ENCODE measurements around the gene ARHGAP32.

Gene ARHGAP32

DNA sequence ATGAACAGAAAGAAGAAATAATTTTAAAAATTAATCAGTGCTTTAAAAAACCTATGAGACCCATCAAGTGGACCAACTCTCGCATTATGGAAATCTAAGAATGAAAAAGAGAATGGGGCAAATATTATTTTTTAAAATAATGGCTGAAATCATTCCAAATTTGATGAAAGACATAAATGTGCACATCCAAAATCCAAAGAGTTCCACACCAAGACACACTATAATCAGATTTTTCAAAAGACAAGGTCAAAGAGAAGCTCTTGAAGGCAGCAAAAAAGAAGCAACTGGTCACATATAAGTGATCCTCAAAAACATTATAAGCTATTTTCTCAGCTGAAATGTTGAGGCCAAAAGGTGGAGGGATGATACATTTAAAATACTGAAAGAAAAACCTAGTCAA is 85.3 kb downstream of the ARHGAP32 start:
- no peak for DNase-seq

GRCh38 chr11:129102756-129103155 is 89.4 kb downstream of the ARHGAP32 start:
- no peak for DNase-seq

DNA sequence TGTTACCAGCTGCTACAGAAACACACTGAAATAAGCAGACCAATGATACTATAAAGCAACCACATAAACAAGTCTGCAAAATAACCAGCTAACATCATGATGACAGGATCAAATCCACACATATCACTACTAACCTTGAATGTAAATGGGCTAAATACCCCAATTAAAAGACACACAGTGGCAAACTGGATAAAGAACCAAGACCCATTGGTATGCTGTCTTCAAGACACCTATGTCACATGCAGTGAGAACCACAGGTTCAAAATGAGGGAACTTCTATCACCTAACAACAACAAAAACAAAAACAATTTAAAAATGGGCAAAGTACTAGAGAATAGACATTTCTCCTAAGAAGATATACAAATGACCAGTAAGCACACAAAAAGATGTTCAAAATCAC is 89.9 kb downstream of the ARHGAP32 start:
- no peak for DNase-seq

- DNase-seq, result no peak
These were observed 98.8 kb downstream of the ARHGAP32 start for GRCh38 chr11:129093283-129093682.

DNA sequence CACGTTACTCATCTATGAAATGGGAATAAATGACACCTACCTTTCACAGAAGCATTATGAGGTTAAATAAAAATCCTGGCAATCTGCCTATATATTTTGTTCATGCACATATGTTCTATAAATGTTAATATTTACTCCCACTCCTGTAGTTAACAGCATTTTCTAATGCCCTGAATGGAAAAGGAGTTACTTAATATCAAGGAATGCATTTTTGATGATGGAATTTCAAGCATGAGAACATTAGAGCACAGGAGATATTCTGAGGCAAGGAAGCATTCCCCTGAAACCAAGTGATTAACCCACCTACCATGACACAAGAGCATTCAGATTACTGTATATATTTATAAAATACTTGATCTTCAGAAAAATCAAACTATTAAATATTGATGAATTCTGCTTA is 102.1 kb downstream of the ARHGAP32 start:
- DNase-seq, result no peak

GRCh38 chr11:129089279-129089678 is 102.8 kb downstream of the ARHGAP32 start:
- DNase-seq, result no peak

- DNase-seq, result no peak
These were observed 105.1 kb downstream of the ARHGAP32 start for GRCh38 chr11:129086976-129087375.

- DNase-seq, result no peak
These were observed 114.9 kb downstream of the ARHGAP32 start for GRCh38 chr11:129077191-129077590.

- DNase-seq, result no peak
These were observed 116.4 kb downstream of the ARHGAP32 start for GRCh38 chr11:129075757-129076156.

DNA sequence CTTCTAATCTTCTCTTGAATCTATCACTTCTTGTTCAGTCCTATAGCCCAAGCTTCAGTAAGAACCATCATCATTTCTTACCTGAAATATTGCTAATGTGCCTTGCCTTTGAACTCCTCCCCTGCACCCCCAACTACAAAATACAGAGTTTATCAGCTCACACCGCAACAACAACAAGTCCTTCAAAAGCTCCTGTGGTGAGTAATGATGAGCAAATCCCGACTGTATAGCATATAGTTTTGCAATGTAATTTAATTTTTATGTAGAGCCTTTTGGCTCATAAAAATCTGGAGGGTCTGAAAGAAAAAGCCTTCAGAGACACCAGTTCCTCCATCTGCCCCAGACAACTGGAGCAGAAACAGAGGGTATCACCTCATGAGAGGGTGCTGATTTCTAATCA is 124.7 kb downstream of the ARHGAP32 start:
- DNase-seq, result no peak

- DNase-seq, result no peak
These were observed 125.9 kb downstream of the ARHGAP32 start for GRCh38 chr11:129066229-129066628.

DNA sequence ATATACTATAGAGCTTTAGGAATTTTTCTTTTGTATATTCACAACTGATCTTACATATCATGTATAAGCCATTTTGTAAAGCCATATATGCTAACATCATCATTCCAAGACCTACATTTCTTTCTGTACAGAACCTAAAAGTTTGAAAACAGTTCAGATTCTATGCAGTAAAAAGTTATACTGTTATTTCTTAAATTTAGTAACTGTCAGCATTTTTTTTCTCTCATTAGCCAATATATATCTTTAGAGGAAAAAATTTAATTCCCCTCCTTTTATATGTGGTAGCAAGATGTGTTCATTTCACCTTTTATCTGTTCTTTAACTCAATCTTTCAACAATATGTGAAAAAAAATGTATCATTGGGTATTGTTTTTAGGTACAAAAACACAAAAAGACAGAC is 129.0 kb downstream of the ARHGAP32 start:
- no peak for DNase-seq

DNA sequence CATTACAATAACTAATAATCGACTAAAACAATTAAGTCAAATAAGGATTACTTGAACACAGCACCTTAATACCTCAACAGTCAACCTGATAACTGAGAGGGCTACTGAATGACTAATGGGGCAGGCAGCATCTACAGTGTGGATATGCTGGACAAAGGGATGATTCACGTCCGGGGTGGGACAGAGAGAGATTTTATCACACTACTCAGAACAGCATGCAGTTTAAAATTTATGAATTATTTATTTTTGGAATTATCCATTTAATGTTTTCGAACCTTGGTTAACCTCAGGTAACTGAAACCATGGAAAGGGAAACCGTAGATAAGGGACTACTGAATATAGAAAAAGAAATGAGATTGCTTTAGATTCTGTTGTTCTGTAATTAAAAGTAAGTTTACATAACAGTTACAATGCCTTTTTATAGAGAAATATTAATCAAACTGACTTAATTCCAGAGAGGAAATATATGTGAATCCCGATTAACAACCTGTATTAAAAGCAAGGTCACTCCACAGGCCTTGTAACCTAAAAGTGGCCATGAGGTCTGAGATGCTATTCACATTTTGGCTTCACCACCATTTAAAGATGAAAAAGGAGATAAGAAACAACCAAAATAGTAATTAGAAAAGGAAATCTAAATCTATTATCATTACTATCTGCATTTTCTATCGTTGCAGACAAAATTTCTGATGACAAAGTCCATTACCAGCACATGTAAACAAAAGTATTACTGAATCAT is 130.5 kb downstream of the ARHGAP32 start:
- no peak for DNase-seq

GRCh38 chr11:129056916-129057315 is 135.2 kb downstream of the ARHGAP32 start:
- no peak for DNase-seq

- no peak for DNase-seq
These were observed 136.9 kb downstream of the ARHGAP32 start for GRCh38 chr11:129055196-129055595.

DNA sequence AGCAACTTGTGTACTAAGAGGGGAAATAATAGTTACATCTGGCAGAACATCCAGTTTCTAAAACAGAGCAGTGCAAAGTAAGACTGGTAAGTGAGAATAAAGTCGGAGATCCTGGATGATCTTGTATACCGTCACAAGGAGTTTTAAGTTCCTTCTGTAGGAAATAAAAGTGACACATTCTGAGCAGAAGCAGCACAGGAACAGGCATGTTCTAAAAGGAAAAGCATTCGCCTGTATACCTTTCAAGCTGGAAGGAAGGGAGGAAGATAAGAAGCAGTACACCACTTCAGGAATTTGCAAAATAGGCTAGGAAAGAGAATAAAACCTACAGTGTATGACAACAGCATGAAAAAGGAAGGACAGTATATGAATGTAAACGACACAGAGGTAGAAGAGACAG is 143.2 kb downstream of the ARHGAP32 start:
- no peak for DNase-seq

DNA sequence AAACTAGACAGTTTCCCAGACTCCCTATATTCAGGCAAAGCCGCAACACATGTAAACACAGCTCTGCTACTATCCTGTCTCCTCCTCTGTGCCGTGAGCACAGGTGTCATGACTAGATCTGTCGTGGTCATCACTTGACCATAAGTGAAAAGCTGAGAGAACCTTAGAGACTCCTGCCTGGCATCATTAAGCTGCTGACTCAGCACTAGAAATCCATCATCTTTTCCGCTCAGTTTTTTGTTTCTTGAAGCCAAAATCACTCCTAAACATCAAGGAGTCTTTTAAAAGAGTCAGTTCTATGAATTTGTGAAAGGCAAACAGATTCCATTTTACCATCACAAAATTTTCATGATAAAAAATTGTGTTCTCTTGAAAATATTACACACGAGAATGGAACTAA is 147.0 kb downstream of the ARHGAP32 start:
- DNase-seq, result no peak

- no peak for DNase-seq
These were observed 149.6 kb downstream of the ARHGAP32 start for GRCh38 chr11:129042503-129042902.

DNA sequence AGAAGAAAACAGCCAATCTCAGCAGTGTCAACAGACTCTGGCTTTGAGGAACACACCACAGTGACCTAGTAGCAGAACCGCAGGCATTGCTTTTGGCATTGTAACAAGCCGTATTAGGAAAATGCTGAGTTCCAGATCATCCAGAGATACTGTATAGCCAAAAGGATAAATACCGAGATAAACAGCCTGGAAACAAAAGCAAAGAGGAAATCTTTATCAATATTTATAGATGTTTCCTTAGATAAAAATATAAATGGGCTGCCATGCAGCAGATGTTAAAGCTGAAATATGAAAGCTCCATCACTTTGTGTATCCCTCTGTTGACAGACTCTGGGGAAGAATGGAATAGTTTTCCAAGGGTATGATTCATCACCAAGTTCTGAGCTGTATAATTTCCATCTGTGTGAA is 150.5 kb downstream of the ARHGAP32 start:
- DNase-seq, result no peak

GRCh38 chr11:129040934-129041333 is 151.2 kb downstream of the ARHGAP32 start:
- DNase-seq, result no peak

- no peak for DNase-seq
These were observed 156.9 kb downstream of the ARHGAP32 start for GRCh38 chr11:129035244-129035643.

GRCh38 chr11:129034001-129034400 is 158.1 kb downstream of the ARHGAP32 start:
- DNase-seq, result no peak

- DNase-seq, result no peak
These were observed 168.0 kb downstream of the ARHGAP32 start for GRCh38 chr11:129023968-129024676.

DNA sequence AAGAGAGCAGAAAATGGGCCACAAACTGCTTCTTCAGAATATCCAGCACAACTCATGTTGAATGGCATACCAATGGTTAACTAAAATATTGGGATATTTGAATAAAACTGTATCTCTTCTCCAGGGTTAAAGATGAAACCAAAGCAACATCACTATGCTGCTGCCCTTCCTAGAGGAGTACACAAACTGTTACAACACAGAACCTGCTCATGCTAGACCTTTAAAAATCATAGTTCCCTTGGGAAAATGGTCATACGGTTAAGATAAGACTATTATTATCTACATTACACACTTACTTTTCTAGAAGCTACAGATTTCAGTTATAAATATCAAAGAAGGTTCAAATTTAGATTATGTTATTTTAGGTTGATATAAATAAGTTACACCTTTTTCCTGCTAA is 170.8 kb downstream of the ARHGAP32 start:
- DNase-seq, result no peak

- no peak for DNase-seq
These were observed 173.1 kb downstream of the ARHGAP32 start for GRCh38 chr11:129018991-129019390.

All from NCI-H187 treated with DMSO at 0.1 percent for 48 hours (cell line).